ENCODE results near the gene KCNQ1.

GRCh38 chr11:2422461-2423156 lies 22.2 kb upstream of the KCNQ1 start:
- TF ChIP-seq, protein P1, sequence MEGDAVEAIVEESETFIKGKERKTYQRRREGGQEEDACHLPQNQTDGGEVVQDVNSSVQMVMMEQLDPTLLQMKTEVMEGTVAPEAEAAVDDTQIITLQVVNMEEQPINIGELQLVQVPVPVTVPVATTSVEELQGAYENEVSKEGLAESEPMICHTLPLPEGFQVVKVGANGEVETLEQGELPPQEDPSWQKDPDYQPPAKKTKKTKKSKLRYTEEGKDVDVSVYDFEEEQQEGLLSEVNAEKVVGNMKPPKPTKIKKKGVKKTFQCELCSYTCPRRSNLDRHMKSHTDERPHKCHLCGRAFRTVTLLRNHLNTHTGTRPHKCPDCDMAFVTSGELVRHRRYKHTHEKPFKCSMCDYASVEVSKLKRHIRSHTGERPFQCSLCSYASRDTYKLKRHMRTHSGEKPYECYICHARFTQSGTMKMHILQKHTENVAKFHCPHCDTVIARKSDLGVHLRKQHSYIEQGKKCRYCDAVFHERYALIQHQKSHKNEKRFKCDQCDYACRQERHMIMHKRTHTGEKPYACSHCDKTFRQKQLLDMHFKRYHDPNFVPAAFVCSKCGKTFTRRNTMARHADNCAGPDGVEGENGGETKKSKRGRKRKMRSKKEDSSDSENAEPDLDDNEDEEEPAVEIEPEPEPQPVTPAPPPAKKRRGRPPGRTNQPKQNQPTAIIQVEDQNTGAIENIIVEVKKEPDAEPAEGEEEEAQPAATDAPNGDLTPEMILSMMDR (IDR thresholded peaks at IDR 0.05; ENCODE audit: extremely low read depth in 1 of 2, insufficient read depth in 1 of 2, low read depth in 1 of 2, low read length in 2 of 2): no peak
- TF ChIP-seq GATA2 (IDR thresholded peaks at IDR 0.05; ENCODE audit: insufficient read depth, insufficient read length, low read depth, low read length) (no peak), POLR2A (IDR thresholded peaks at IDR 0.05; ENCODE audit: low read depth, low read length) (no peak), EZH2 (IDR thresholded peaks at IDR 0.05; ENCODE audit: borderline replicate concordance, low read depth, low read length, severe bottlenecking) (no peak), POLR2AphosphoS5 (IDR thresholded peaks at IDR 0.05; ENCODE audit: insufficient read depth, low read depth, low read length) (no peak)
